Islet precursor cell (in vitro differentiated cells): ENCODE results near the gene ANKH.
"Not testable (repeated sequence)": the region's sequence is repeated elsewhere in the genome, so short reads cannot be mapped to it uniquely, and the experiment has no call there.

Source experiments
- DNase-seq: peaks from one replicate; pipeline ENCODE4 v3.0.0-alpha.2; 2018

The ANKH gene

GRCh38 chr5:14853685-14854084 lies 17.9 kb downstream of the ANKH start:
- no peak for DNase-seq

- DNase-seq: no peak
These were observed 18.8 kb downstream of the ANKH start for GRCh38 chr5:14852779-14853178.

GRCh38 chr5:14851999-14852526 lies 19.5 kb downstream of the ANKH start:
- DNase-seq: no peak

GRCh38 chr5:14851597-14851996 lies 20.0 kb downstream of the ANKH start:
- DNase-seq: no peak

- peak; percentile 64 for DNase-seq
These were observed 20.5 kb downstream of the ANKH start for GRCh38 chr5:14851050-14851419.

GRCh38 chr5:14850419-14851049 lies 21.0 kb downstream of the ANKH start:
- DNase-seq: no peak

GRCh38 chr5:14849516-14850294 lies 21.9 kb downstream of the ANKH start:
- peak; percentile 68 for DNase-seq

- not testable (repeated sequence) for DNase-seq
These were observed 22.6 kb downstream of the ANKH start for GRCh38 chr5:14848942-14849341.

GRCh38 chr5:14848385-14848784 lies 23.2 kb downstream of the ANKH start:
- DNase-seq: no peak

- DNase-seq: no peak
These were observed 24.1 kb downstream of the ANKH start for GRCh38 chr5:14847471-14847870.

GRCh38 chr5:14842117-14842516 lies 29.5 kb downstream of the ANKH start:
- DNase-seq: peak; percentile 66

GRCh38 chr5:14840624-14841023 lies 31.0 kb downstream of the ANKH start:
- no peak for DNase-seq

GRCh38 chr5:14838396-14839319 lies 32.9 kb downstream of the ANKH start:
- no peak for DNase-seq

- DNase-seq: not testable (repeated sequence)
These were observed 34.0 kb downstream of the ANKH start for GRCh38 chr5:14837423-14838122.

- DNase-seq: no peak
These were observed 36.7 kb downstream of the ANKH start for GRCh38 chr5:14834584-14835550.

- DNase-seq: no peak
These were observed 37.5 kb downstream of the ANKH start for GRCh38 chr5:14834062-14834461.

- DNase-seq: no peak
These were observed 40.6 kb downstream of the ANKH start for GRCh38 chr5:14831006-14831338.

GRCh38 chr5:14830210-14831005 lies 41.2 kb downstream of the ANKH start:
- DNase-seq: no peak

GRCh38 chr5:14829396-14829795 lies 42.2 kb downstream of the ANKH start:
- no peak for DNase-seq

GRCh38 chr5:14826714-14827113 lies 44.9 kb downstream of the ANKH start:
- DNase-seq: no peak

GRCh38 chr5:14825977-14826376 lies 45.6 kb downstream of the ANKH start:
- no peak for DNase-seq
